Measurements from ENCODE around the gene WDR18.

The WDR18 gene, protein sequence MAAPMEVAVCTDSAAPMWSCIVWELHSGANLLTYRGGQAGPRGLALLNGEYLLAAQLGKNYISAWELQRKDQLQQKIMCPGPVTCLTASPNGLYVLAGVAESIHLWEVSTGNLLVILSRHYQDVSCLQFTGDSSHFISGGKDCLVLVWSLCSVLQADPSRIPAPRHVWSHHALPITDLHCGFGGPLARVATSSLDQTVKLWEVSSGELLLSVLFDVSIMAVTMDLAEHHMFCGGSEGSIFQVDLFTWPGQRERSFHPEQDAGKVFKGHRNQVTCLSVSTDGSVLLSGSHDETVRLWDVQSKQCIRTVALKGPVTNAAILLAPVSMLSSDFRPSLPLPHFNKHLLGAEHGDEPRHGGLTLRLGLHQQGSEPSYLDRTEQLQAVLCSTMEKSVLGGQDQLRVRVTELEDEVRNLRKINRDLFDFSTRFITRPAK
- total RNA-seq: 23.4 to 38.2 reads per million in 2 donors

DNA sequence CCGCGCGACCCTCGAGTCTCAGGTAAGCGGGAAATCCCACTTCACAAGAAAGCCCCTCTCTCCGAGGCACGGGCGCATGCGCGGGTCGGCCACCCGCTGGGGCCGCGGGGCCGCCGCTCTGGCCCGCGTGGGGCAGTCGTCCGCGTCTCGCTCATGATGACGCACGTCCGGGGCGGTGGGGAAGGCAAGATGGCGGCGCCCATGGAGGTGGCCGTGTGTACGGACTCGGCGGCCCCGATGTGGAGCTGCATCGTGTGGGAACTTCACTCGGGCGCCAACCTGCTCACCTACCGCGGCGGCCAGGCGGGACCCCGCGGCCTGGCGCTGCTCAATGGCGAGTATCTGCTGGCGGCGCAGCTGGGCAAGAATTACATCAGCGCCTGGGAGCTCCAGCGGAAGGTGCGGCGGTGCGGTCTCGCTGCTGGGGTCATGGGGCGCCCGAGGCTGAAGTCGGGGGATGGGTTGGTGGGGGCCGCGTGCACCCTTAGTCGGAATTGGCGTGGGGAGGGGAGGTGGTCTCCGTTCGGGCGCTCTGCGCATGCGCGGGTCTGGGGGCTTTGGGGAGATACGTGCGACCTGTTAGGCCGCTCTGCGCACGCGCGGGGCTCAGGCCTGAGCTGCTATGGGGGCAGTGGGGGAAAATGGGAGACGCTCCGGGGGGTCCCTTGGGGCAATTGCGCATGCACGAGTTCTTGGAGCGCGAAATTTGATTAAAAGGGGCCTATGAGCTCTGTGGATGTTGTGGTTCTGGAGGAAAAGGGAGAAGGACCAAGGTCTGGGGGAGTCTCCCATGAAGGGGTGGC lies at the start of gene WDR18:
TSS of gene WDR18 (plus strand) at position 181 of the 803 bp plus-strand sequence. CDS start at position 190, 9 bp downstream.
- peak; percentile 83 for DNase-seq

GRCh38 chr19:934865-935479 lies 49.2 kb upstream of the WDR18 start:
- DNase-seq: no peak

- DNase-seq: no peak
Measured at GRCh38 chr19:936175-936546, 48.0 kb upstream of the WDR18 start.

DNA sequence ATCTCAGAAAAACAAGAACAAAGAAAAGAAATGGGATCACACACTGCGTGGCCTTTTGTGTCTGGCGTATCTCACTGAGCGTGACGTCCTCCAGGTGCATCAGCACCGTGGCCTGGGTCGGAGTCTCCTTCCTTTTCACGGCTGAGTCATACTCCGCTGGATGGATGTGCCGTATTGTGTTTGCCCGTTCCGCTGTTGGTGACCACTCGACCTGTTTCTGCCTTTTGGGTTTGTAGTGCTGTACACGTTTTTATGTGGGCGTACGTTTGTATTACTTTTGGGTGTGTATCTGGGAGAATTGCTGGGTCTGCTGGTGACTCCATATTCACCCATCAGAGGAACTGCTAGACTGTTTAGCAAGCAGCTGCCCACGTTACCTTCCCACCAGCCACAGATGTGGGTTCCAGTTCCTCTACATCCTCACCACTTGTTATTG lies 46.9 kb upstream of the WDR18 start:
- DNase-seq: no peak

DNA sequence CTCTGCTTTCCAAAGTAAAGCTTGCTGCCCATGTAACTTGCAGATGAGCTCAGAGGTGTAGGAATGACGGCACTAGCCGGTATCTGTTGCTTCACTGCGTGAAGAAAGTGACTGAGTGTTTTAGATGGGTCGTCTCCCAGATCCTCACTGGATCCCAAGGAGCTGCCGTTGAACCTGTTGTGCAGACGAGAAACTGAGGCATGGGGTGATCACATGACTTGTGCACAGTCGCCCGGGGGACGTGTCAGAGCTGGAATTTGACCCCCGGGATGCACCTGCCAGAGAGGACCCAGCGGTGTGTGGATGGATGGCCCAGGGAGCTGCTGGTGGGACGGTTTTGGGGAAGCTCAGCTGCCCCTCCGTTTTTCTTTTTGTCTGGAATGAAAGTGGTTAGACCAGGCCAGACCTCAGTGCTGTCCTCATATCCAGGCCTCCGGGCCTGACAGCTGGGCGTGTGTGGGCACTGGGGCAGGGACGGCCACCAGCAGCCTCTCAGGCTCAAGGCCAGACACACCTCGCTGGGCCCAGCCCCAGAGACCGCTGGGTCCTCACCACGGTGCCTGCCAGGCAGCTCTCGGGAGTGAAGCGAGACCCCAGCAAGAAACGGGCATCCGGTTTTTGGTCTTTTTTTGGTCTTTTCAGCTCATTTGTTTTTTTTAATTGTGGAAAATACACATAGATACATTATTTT lies 45.8 kb upstream of the WDR18 start:
- DNase-seq: no peak

DNA sequence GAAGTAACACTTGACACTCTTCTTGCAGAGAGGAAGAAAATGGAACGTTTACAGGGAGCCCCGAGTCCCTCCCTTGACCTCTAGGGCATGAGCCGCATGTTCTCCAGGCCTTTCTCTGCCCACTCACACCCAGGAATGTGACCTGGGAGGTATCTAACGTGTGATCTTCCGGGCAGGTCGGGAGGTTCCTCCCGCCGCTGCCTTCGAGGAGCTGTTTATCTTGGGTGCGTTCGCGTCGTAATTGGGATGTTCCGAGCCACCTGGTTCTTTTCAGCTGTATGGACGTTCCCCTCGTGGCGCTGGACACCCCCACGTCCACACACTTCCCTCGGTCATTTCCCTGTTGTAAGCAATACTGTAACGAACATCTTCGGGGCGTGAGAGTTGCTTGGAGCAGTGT lies 44.7 kb upstream of the WDR18 start:
- no peak for DNase-seq

- no peak for DNase-seq
Measured at GRCh38 chr19:939922-940321, 44.2 kb upstream of the WDR18 start.

DNA sequence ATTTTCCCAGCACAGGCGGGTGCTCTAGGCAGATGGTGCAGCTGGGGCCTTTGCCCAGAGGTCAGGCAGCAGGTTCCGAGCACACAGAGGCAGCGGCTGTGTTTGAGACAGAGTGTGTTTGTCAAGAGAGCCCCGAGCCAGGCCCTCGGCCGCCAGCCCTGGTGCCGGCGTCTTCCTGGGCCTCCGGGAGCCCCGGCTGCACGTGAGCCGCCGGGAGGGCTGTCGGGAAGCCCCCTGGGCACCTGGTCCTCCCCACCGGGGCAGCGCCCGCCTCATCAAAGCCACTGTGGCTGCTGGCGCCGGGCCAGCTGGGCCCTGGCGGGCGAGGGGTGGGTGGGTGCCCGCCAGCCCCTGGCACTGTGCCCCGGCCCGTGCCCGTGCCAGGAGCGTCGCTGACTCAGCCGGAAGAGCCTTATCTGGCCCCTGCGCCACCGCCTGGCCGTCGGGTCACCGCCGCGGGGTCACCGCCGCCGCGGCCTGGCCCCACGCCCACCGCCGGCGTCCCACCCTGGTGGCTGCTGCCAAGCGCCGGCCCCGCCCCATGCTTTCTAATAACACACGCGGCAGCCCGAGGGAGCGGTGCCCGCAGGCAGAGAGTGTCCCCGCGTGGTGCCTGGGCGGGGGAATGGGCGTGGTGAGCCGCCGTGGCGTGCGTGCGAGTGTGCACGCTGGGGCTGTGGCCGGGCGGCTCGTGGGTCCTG lies 43.4 kb upstream of the WDR18 start:
- peak; percentile 62 for DNase-seq

DNA sequence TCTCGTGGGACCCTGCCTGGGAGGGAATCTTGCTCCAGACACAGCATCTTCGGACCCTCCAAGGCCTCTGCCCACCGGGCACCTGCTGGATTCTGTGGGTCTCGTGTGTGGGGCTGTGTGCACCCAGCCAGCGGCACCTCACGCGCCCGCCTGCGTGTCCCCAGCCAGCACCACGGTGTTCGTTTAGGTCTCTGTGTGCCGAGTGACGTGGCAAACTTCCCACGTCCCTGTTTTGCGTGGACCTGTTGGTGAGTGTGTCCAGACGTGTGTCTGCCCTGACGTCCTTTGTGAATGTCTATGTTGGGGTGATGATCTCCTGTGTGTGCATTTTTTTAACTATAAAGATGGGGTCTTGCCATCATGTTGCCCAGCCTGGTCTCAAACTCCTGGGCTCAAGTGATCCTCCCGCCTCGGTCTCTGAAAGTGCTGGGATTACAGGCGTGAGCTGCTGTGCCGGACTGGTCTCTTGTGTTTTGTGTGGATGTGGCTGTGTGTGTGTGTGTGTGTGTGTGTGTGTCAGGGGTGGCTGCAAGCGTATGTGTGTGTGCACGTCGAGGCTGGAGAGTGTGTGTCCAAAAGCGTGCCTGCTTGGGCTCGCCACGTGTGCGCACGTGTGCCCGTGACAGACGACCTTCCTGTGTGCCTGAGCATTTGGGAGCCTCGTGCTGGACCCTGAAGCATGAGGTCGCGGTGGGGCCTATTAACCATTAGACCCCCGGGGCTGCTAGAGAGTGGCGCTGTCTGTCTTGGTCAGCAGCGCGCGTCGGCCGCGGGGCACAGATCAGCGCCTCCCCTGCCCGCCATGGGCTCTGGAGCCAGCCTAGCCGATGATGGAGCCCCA lies 42.6 kb upstream of the WDR18 start:
- no peak for DNase-seq

GRCh38 chr19:942133-942645 lies 42.0 kb upstream of the WDR18 start:
- DNase-seq: no peak

- no peak for DNase-seq
Measured at GRCh38 chr19:943551-944170, 40.5 kb upstream of the WDR18 start.

GRCh38 chr19:944171-944567 lies 40.0 kb upstream of the WDR18 start:
- no peak for DNase-seq

DNA sequence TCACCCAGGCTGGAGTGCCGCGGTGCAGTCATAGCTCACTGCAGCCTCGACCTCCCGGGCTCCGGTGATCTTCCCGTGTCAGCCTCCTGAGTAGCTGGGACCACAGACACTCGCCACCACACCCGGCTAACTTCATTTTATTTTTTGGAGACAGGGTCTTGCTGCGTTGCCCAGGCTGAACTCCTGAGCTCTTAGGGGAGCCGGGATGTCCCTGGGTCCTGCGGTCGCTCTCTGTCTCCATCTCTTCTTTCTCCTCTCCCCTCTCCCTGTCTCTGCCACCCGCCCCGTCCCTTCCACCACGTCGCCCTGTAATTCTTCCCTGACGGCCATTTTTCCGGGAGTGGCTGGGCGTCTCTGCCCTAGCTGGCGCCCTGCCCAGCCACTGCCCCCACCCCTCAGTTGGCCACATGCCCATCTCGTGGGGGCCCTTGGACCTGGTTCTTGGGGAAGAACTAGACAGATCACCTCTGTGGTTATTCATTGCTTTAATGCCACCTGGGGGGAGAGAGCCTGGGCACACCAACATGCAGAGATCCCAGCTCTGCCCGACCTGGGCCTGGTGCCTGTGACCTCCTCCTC lies 39.4 kb upstream of the WDR18 start:
- DNase-seq: no peak

GRCh38 chr19:945401-946252 lies 38.5 kb upstream of the WDR18 start:
- no peak for DNase-seq

GRCh38 chr19:947090-947706 lies 36.9 kb upstream of the WDR18 start:
- no peak for DNase-seq

GRCh38 chr19:947707-948539 lies 36.2 kb upstream of the WDR18 start:
- no peak for DNase-seq

- DNase-seq: no peak
Measured at GRCh38 chr19:948842-949496, 35.2 kb upstream of the WDR18 start.
